NB4 (cell line): ENCODE results near the gene TMEM106C.

ENCODE experiments used
- DNase-seq: peaks from one replicate; pipeline ENCODE4 v3.0.0; 2010; ENCODE audit warnings: low read depth
- H3K4me3 ChIP-seq: one replicate; pipeline ENCODE4 v1.5.1; 2011; ENCODE audit warnings: mild to moderate bottlenecking, low read depth, low read length, moderate library complexity
- MYC ChIP-seq: IDR thresholded peaks from 2 replicates; pipeline ENCODE4 v1.6.1; 2011; ENCODE audit warnings: low read depth, low read length
- POLR2A ChIP-seq: IDR thresholded peaks from 2 replicates; pipeline ENCODE4 v1.6.1; 2011; ENCODE audit warnings: mild to moderate bottlenecking; ENCODE audit not compliant: insufficient read length; ENCODE audit errors: extremely low read depth
- TF ChIP-seq, protein P1 (sequence below): IDR thresholded peaks from one replicate; pipeline ENCODE4 v1.5.1; 2012; ENCODE audit warnings: low read depth, low read length
- TF ChIP-seq, protein P2 (sequence below): IDR thresholded peaks from 2 replicates; pipeline ENCODE4 v1.6.1; 2011; ENCODE audit warnings: low read depth, low read length

Gene TMEM106C

DNA sequence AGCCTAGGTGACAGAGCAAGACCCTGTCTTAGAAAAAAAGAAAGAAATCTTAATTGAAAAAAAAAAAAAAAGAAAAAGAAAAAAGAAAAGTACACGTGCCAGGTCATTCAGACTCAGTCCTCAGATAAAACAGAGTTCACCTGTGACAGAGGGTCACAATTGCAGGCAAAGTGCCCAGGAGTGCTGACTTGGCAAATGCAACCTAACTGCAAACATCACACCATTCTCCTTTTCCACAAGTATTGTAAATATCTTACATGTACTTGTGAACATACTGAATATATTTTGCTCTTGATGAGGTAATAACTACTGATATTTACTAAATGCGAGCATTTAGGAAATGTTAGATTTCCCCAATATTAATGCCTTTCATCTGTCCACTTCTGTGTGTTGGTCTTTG is 49.9 kb downstream of the TMEM106C start:
- TF ChIP-seq, protein P1, sequence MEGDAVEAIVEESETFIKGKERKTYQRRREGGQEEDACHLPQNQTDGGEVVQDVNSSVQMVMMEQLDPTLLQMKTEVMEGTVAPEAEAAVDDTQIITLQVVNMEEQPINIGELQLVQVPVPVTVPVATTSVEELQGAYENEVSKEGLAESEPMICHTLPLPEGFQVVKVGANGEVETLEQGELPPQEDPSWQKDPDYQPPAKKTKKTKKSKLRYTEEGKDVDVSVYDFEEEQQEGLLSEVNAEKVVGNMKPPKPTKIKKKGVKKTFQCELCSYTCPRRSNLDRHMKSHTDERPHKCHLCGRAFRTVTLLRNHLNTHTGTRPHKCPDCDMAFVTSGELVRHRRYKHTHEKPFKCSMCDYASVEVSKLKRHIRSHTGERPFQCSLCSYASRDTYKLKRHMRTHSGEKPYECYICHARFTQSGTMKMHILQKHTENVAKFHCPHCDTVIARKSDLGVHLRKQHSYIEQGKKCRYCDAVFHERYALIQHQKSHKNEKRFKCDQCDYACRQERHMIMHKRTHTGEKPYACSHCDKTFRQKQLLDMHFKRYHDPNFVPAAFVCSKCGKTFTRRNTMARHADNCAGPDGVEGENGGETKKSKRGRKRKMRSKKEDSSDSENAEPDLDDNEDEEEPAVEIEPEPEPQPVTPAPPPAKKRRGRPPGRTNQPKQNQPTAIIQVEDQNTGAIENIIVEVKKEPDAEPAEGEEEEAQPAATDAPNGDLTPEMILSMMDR, result no peak
- TF ChIP-seq MYC, result no peak
- no peak for TF ChIP-seq POLR2A
- TF ChIP-seq, protein P2, sequence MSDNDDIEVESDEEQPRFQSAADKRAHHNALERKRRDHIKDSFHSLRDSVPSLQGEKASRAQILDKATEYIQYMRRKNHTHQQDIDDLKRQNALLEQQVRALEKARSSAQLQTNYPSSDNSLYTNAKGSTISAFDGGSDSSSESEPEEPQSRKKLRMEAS, result no peak
- no peak for DNase-seq
- H3K4me3 ChIP-seq, result no peak overlapping the region

DNA sequence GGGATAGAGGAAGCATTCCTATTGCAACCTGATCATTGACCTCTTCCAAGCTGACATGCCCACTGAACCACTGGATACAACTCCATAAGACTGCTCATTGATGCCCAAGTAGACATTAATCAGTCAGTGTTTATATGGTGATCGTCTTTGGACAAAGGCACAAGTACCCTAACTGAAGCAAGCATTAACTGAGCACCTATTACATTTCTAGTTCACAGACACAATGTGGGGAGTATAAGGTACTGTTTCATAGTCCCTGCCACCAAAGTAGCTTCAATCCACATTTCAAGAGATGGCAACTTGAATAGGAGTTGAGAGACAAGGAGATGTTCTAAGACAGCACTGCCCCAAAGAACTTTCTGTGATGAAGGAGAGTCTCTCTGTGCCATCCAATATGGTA is 51.7 kb downstream of the TMEM106C start:
- TF ChIP-seq, protein P2, result no peak
- no peak for TF ChIP-seq POLR2A
- TF ChIP-seq, protein P1, result no peak
- no peak for TF ChIP-seq MYC
- no peak for DNase-seq
- no peak overlapping the region for H3K4me3 ChIP-seq

DNA sequence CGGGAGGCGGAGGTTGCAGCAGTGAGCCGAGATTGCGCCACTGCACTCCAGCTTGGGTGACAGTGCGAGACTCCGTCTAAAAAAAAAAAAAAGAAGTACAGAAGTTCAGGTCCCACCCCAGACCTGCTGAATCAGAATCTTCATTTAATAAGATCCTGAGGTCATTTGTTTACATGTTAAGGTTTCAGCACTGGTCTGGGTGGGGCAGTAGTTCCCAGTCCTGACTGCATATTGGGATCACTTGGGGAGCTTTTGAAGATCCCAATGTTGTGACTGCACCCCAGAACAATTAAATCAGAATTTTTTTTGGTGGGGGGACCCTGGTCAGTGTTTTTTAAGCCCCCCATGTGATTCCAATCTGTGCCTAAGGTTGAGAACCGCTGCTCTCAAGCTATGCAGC is 52.6 kb downstream of the TMEM106C start:
- TF ChIP-seq, protein P1, result no peak
- TF ChIP-seq, protein P2, result no peak
- TF ChIP-seq MYC (no peak), POLR2A (no peak)
- no peak overlapping the region for H3K4me3 ChIP-seq
- no peak for DNase-seq

DNA sequence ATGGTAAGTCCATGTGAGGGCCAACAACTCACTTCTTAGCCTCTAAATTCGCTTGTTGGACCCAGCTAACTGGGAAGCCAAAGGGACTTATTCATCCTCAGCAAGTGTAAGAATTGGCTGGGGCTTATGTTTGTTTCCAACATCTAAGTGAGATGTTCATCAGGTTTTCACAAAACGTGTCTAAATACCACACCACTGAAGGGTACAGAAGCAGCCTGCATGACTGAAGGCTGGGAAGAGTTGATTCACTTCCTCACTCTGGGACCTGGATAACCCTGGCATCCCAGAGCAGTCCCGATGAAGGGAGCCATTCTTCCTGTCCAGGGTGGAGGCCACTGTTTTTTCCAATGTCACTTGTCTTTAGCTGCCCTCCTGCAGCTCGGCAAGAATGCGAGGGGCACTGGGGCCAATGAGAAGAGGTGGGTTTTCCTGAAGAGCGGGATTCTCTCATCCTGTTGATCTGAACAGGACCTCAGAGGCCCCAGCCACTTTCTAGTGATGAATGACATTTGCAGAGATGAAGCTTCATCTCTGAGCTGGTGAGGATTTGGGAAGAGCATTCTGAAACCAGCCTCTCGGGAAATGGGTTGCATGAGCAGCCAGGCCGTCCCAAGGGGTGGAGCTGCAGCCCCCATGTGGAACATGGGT is 53.1 kb downstream of the TMEM106C start:
- DNase-seq, result no peak
- TF ChIP-seq MYC (no peak), POLR2A (no peak)
- TF ChIP-seq, protein P2, result no peak
- TF ChIP-seq, protein P1, result no peak
- H3K4me3 ChIP-seq, result no peak overlapping the region

DNA sequence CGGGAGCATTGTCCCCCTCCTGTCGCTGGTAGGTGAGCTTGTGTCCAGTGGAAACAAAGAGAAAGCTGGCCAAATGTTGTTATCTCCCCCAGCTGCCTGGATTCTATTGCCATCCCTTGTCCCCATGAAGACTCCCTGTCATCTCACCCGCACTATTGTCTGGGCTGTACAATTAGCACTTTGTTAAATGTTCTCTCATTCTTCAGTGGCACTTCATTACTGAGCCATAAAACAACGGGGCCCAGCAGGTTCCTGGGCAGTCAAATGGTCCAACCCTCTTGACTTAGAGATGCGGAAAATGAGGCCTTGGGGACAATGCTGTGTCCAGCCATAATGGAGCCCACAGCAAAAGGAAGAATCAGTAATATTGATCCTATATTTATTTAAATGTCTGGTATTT is 54.1 kb downstream of the TMEM106C start:
- H3K4me3 ChIP-seq, result no peak overlapping the region
- TF ChIP-seq, protein P1, result no peak
- TF ChIP-seq, protein P2, result no peak
- TF ChIP-seq MYC, result no peak
- TF ChIP-seq POLR2A, result no peak
- no peak for DNase-seq
